K562 (cell line): Measurements from ENCODE around the gene CISD2. TPM values are rescaled to one million over a fixed set of nuclear protein-coding genes. Genes with fewer than 3 reads are reported as not detected.
A peak's percentile ranks its signal among the peaks of the same experiment; 100 is the strongest.

Source experiments
- DACH1 ChIP-seq: fragments of 450-650 bp; IDR thresholded peaks from 2 replicates; pipeline ENCODE4 v1.6.1; 2018; ENCODE audit not compliant: partially characterized antibody
- E2F5 ChIP-seq: sonication (generic); formaldehyde crosslinking; IDR thresholded peaks from 2 replicates; pipeline ENCODE4 v1.8.0; 2022; ENCODE audit warnings: mild to moderate bottlenecking, missing genetic modification reagents
- EP400 ChIP-seq: fragments of 450-650 bp; IDR thresholded peaks from 2 replicates; pipeline ENCODE4 v1.6.1; 2017; ENCODE audit warnings: antibody characterized with exemption, mild to moderate bottlenecking, moderate library complexity
- GTF2E2 ChIP-seq: fragments of 200-800 bp; sonication (Bioruptor generic); IDR thresholded peaks from 2 replicates; pipeline ENCODE4 v1.6.1; 2016; ENCODE audit warnings: missing genetic modification characterization, missing compliant biosample characterization
- HLTF ChIP-seq: fragments of 450-650 bp; IDR thresholded peaks from 2 replicates; pipeline ENCODE4 v1.6.1; 2016
- HNRNPK ChIP-seq: fragments of 200-400 bp; formaldehyde crosslinking; IDR thresholded peaks from one replicate; pipeline ENCODE4 v1.6.1; 2018; ENCODE audit warnings: mild to moderate bottlenecking, low read depth, low read length; ENCODE audit not compliant: poor library complexity, severe bottlenecking
- ID3 ChIP-seq, 2 experiments: fragments of 250-450 bp in 1 of 2; fragments of 450-650 bp in 1 of 2; sonication (Bioruptor Pico) in 1 of 2; IDR thresholded peaks; 2 replicates each; pipeline versions ENCODE4 v1.6.1 to v1.8.0; 2016 to 2021; ENCODE audit warnings: mild to moderate bottlenecking in 2 of 2, moderate library complexity in 2 of 2, missing compliant biosample characterization in 1 of 2, missing genetic modification characterization in 1 of 2
- JUNB ChIP-seq: fragments of 450-650 bp; formaldehyde crosslinking; conservative IDR thresholded peaks from 2 replicates; pipeline ENCODE4 v1.4.0; 2020; ENCODE audit warnings: mild to moderate bottlenecking
- KAT7 ChIP-seq: sonication (generic); formaldehyde crosslinking; IDR thresholded peaks from 2 replicates; pipeline ENCODE4 v1.8.0; 2022; ENCODE audit warnings: missing genetic modification reagents, mild to moderate bottlenecking, borderline replicate concordance
- NFYB ChIP-seq: IDR thresholded peaks from 2 replicates; pipeline ENCODE4 v1.6.1; 2011; ENCODE audit warnings: mild to moderate bottlenecking, moderate library complexity; ENCODE audit not compliant: insufficient read length; ENCODE audit errors: extremely low read depth
- PCBP2 ChIP-seq: fragments of 200-400 bp; formaldehyde crosslinking; IDR thresholded peaks from 2 replicates; pipeline ENCODE4 v1.6.1; 2018; ENCODE audit warnings: low read length, low read depth, mild to moderate bottlenecking, moderate library complexity; ENCODE audit not compliant: poor library complexity, severe bottlenecking
- PRMT5 ChIP-seq: sonication (generic); formaldehyde crosslinking; IDR thresholded peaks from 2 replicates; pipeline ENCODE4 v1.5.0; 2020; ENCODE audit warnings: missing genetic modification reagents
- RBM15 ChIP-seq: fragments of 200-400 bp; formaldehyde crosslinking; IDR thresholded peaks from 2 replicates; pipeline ENCODE4 v1.6.1; 2018; ENCODE audit warnings: mild to moderate bottlenecking, low read length, moderate library complexity; ENCODE audit not compliant: insufficient read depth
- SMC3 ChIP-seq: conservative IDR thresholded peaks from 2 replicates; pipeline ENCODE4 v1.6.1; 2011; ENCODE audit warnings: low read depth, low read length, improper control_type of control experiment; ENCODE audit not compliant: insufficient read depth
- XRCC4 ChIP-seq: IDR thresholded peaks from one replicate; pipeline ENCODE4 v1.6.1; 2011; ENCODE audit not compliant: insufficient read depth, insufficient read length; ENCODE audit errors: extremely low read depth
- ZBTB12 ChIP-seq: fragments of 250-450 bp; sonication (Bioruptor Pico); IDR thresholded peaks from 2 replicates; pipeline ENCODE4 v1.4.0; 2020
- ZBTB7A ChIP-seq: IDR thresholded peaks from 2 replicates; pipeline ENCODE4 v1.6.1; 2011; ENCODE audit warnings: low read depth, mild to moderate bottlenecking, low read length, moderate library complexity, borderline replicate concordance; ENCODE audit not compliant: control insufficient read depth
- ZNF174 ChIP-seq: fragments of 250-450 bp; sonication (Bioruptor Pico); IDR thresholded peaks from 2 replicates; pipeline ENCODE4 v1.4.0; 2020; ENCODE audit warnings: mild to moderate bottlenecking
- ZNF316 ChIP-seq: fragments of 450-650 bp; IDR thresholded peaks from 2 replicates; pipeline ENCODE4 v1.6.1; 2016
- ZNF324 ChIP-seq: fragments of 250-450 bp; sonication (Bioruptor Pico); IDR thresholded peaks from 2 replicates; pipeline ENCODE4 v1.4.0; 2020; ENCODE audit warnings: mild to moderate bottlenecking
- ZNF589 ChIP-seq: fragments of 200-800 bp; sonication (Bioruptor generic); IDR thresholded peaks from 2 replicates; pipeline ENCODE4 v1.6.1; 2016; ENCODE audit warnings: low read depth, missing genetic modification characterization, missing compliant biosample characterization
- ZNF764 ChIP-seq: fragments of 250-450 bp; sonication (Bioruptor Pico); IDR thresholded peaks from 2 replicates; pipeline ENCODE4 v1.4.0; 2020; ENCODE audit warnings: low read depth, mild to moderate bottlenecking, moderate library complexity
- ZNF830 ChIP-seq: fragments of 250-450 bp; sonication (Bioruptor Pico); IDR thresholded peaks from 2 replicates; pipeline ENCODE4 v1.5.0; 2021; ENCODE audit warnings: mild to moderate bottlenecking
- ZZZ3 ChIP-seq: fragments of 450-650 bp; IDR thresholded peaks from 2 replicates; pipeline ENCODE4 v1.6.1; 2016; ENCODE audit warnings: antibody characterized with exemption, mild to moderate bottlenecking, moderate library complexity
- polyA plus RNA-seq, 8 experiments: library from polyadenylated mRNA; depleted of rRNA in 4 of 8; stranded (reverse) in 5 of 8; unstranded in 3 of 8; fragments of >200 nt; fragmentation: Nextera tagmentation in 2 of 8; fragmentation: Illumina TruSeq in 1 of 8; extraction: Ambion mirVana in 2 of 8; extraction: Trizol in 1 of 8; gene quantifications; 2 replicates each; pipeline versions ENCODE4 v1.2.1 to v1.2.3, GENCODE V29; 2011 to 2014; ENCODE audit warnings: inconsistent platforms in 1 of 8, missing spikeins in 1 of 8
- total RNA-seq, 7 experiments: library from RNA; depleted of rRNA in 6 of 7; stranded (reverse); fragments of >200 nt in 6 of 7; fragmentation: Illumina TruSeq in 2 of 7; extraction: Trizol in 2 of 7; gene quantifications; 2 replicates each; pipeline versions ENCODE4 v1.2.1 to v1.2.3, GENCODE V29; 2011 to 2021; ENCODE audit warnings: low replicate concordance in 1 of 7
- TF ChIP-seq, protein P1 (sequence below): sonication (generic); formaldehyde crosslinking; IDR thresholded peaks from 2 replicates; pipeline ENCODE4 v1.8.0; 2022; ENCODE audit warnings: missing genetic modification reagents, mild to moderate bottlenecking, borderline replicate concordance
- TF ChIP-seq, protein P2 (sequence below): fragments of 200-800 bp; sonication (Bioruptor generic); IDR thresholded peaks from 2 replicates; pipeline ENCODE4 v1.6.1; 2017; ENCODE audit warnings: missing genetic modification characterization, missing compliant biosample characterization

The CISD2 gene
- total and polyA plus RNA-seq, 9 of the 15 experiments (the other 6 are each of a cell fraction or from before 2014, with no cell fraction given) = 37.8 to 91.4 (median 59.8) TPM

- TF ChIP-seq KAT7 (CRISPR knock-in tag) = no peak
- peak; percentile 27; the same call in 1 of the 2 replicates for TF ChIP-seq EP400
- TF ChIP-seq ZNF589 (CRISPR knock-in tag) = no peak
- TF ChIP-seq, protein P1, sequence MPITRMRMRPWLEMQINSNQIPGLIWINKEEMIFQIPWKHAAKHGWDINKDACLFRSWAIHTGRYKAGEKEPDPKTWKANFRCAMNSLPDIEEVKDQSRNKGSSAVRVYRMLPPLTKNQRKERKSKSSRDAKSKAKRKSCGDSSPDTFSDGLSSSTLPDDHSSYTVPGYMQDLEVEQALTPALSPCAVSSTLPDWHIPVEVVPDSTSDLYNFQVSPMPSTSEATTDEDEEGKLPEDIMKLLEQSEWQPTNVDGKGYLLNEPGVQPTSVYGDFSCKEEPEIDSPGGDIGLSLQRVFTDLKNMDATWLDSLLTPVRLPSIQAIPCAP (CRISPR knock-in tag) = no peak
- TF ChIP-seq ZBTB12 (CRISPR knock-in tag) = no peak
- TF ChIP-seq RBM15 = no peak
- TF ChIP-seq ZZZ3 = no peak
- TF ChIP-seq ZNF324 (CRISPR knock-in tag) = no peak
- no peak for TF ChIP-seq HLTF
- no peak for TF ChIP-seq ZNF174 (CRISPR knock-in tag)
- no peak for TF ChIP-seq PRMT5 (CRISPR knock-in tag)
- peak; percentile 7; the same call in 1 of the 2 replicates for TF ChIP-seq ZNF316
- TF ChIP-seq ZBTB7A = no peak
- TF ChIP-seq, protein P2, sequence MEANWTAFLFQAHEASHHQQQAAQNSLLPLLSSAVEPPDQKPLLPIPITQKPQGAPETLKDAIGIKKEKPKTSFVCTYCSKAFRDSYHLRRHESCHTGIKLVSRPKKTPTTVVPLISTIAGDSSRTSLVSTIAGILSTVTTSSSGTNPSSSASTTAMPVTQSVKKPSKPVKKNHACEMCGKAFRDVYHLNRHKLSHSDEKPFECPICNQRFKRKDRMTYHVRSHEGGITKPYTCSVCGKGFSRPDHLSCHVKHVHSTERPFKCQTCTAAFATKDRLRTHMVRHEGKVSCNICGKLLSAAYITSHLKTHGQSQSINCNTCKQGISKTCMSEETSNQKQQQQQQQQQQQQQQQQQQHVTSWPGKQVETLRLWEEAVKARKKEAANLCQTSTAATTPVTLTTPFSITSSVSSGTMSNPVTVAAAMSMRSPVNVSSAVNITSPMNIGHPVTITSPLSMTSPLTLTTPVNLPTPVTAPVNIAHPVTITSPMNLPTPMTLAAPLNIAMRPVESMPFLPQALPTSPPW = peak; percentile 81; the same call in 1 of the 2 replicates
- no peak for TF ChIP-seq SMC3
- TF ChIP-seq ZNF830 (CRISPR knock-in tag) = no peak
- no peak for TF ChIP-seq ID3 (CRISPR knock-in tag; IDR thresholded peaks at IDR 0.05)
- no peak for TF ChIP-seq ID3 (tag; IDR thresholded peaks at IDR 0.05)
- TF ChIP-seq HNRNPK = no peak
- TF ChIP-seq E2F5 = no peak
- TF ChIP-seq XRCC4 = no peak
- TF ChIP-seq JUNB (CRISPR knock-in tag) = no peak
- TF ChIP-seq DACH1 = no peak
- TF ChIP-seq ZNF764 = no peak
- no peak for TF ChIP-seq NFYB
- no peak for TF ChIP-seq GTF2E2 (tag)
- no peak for TF ChIP-seq PCBP2
These were observed 36.7 kb upstream of the CISD2 start (continued) for GRCh38 chr4:102832105-102832504.
